H1 (cell line): ENCODE results near the gene APOL4. TPM values are rescaled to one million over a fixed set of nuclear protein-coding genes. Genes with fewer than 3 reads are reported as not detected.

Experiments
- CTCF ChIA-PET: fragments of 300-600 bp; sonication (Branson Sonifier 250); formaldehyde crosslinking; loops from one replicate; lab custom pipeline; 2021; ENCODE audit not compliant: partially characterized antibody; lab: Charles Lee
- POLR2A ChIA-PET: fragments of 300-600 bp; sonication (Branson Sonifier 250); formaldehyde crosslinking; loops from one replicate; lab custom pipeline; 2021; ENCODE audit warnings: inconsistent platforms; ENCODE audit not compliant: partially characterized antibody; lab: Charles Lee
- DNase-seq, 2 experiments: peaks; one replicate each; pipeline versions ENCODE4 v3.0.0 to v3.0.0-alpha.2; 2010 to 2022; ENCODE audit warnings: low spot score in 2 of 2, low read depth in 1 of 2, mixed read lengths in 1 of 2
- FAIRE-seq: peaks from 2 replicates; lab custom pipeline; 2011; peaks lifted over from hg19 to GRCh38; lab: Jason Lieb, UNC
- H2AFZ ChIP-seq: 2 replicates; pipeline ENCODE4 v1.8.1; 2012; ENCODE audit warnings: low read length, inconsistent platforms
- H2AK5ac ChIP-seq: 2 replicates; pipeline ENCODE4 v1.6.1; 2013; ENCODE audit warnings: low read depth, low read length
- H2BK120ac ChIP-seq: replicated peaks from 2 replicates; pipeline ENCODE3; 2013; ENCODE audit warnings: low read depth, low read length, inconsistent platforms
- H2BK12ac ChIP-seq: 2 replicates; pipeline ENCODE4 v1.6.1; 2013; ENCODE audit warnings: low read depth, low read length
- H2BK15ac ChIP-seq: 2 replicates; pipeline ENCODE4 v1.6.1; 2013; ENCODE audit warnings: low read length
- H2BK20ac ChIP-seq: 2 replicates; pipeline ENCODE4 v1.6.1; 2013; ENCODE audit warnings: low read length
- H2BK5ac ChIP-seq: 2 replicates; pipeline ENCODE4 v1.6.1; 2013; ENCODE audit warnings: low read depth, low read length
- H3K14ac ChIP-seq: 2 replicates; pipeline ENCODE4 v1.6.1; 2013; ENCODE audit warnings: inconsistent platforms; ENCODE audit not compliant: insufficient read length
- H3K18ac ChIP-seq: 2 replicates; pipeline ENCODE4 v1.6.1; 2013; ENCODE audit warnings: low read length; ENCODE audit errors: extremely low read depth
- H3K23ac ChIP-seq: 2 replicates; pipeline ENCODE4 v1.6.1; 2013; ENCODE audit warnings: inconsistent platforms; ENCODE audit not compliant: insufficient read length
- H3K23me2 ChIP-seq: 2 replicates; pipeline ENCODE4 v1.6.1; 2013; ENCODE audit warnings: low read depth, low read length
- H3K27ac ChIP-seq: 2 replicates; pipeline ENCODE4 v1.6.1; 2011; ENCODE audit warnings: low read depth, low read length, inconsistent platforms
- H3K27me3 ChIP-seq, 4 experiments: replicated peaks in 1 of 4; 1 replicate in 1 of 4; 2 replicates in 3 of 4; pipeline versions ENCODE4 v1.6.1 to v1.8.1; 2011 to 2013; ENCODE audit warnings: low read length in 3 of 4, mild to moderate bottlenecking in 3 of 4, inconsistent platforms in 2 of 4, mixed read lengths in 2 of 4, moderate library complexity in 1 of 4; ENCODE audit not compliant: control insufficient read depth in 3 of 4, insufficient read depth in 3 of 4; ENCODE audit errors: extremely low read depth in 1 of 4
- H3K36me3 ChIP-seq, 4 experiments: 2 replicates each; pipeline versions ENCODE4 v1.6.1 to v1.8.1; 2011 to 2013; ENCODE audit warnings: mild to moderate bottlenecking in 4 of 4, low read length in 3 of 4, moderate library complexity in 2 of 4, control low read depth in 1 of 4, inconsistent platforms in 1 of 4; ENCODE audit not compliant: insufficient read depth in 4 of 4, control insufficient read depth in 2 of 4
- H3K4ac ChIP-seq: replicated peaks from 2 replicates; pipeline ENCODE3; 2013; ENCODE audit warnings: low read length, low read depth, mixed read lengths, inconsistent platforms; ENCODE audit not compliant: insufficient read length
- H3K4me1 ChIP-seq, 4 experiments: replicated peaks in 1 of 4; 1 replicate in 1 of 4; 2 replicates in 3 of 4; pipeline versions ENCODE4 v1.6.1 to v1.8.1; 2011 to 2013; ENCODE audit warnings: low read length in 3 of 4, inconsistent platforms in 2 of 4, mixed read lengths in 1 of 4; ENCODE audit not compliant: insufficient read depth in 4 of 4, control insufficient read depth in 3 of 4
- H3K4me2 ChIP-seq, 2 experiments: 2 replicates each; pipeline versions ENCODE4 v1.6.1 to v1.8.1; 2011 to 2013; ENCODE audit warnings: low read depth in 2 of 2, low read length in 2 of 2, control low read depth in 1 of 2, inconsistent platforms in 1 of 2, mild to moderate bottlenecking in 1 of 2; ENCODE audit not compliant: insufficient read depth in 1 of 2
- H3K4me3 ChIP-seq, 4 experiments: fragments of 200-600, 300-600 bp in 1 of 4; sonication (generic), shearing (Covaris generic), sonication (Bioruptor Twin) in 1 of 4; 2 replicates each; pipeline versions ENCODE4 v1.5.1 to v1.8.1; 2011 to 2016; ENCODE audit warnings: low read length in 4 of 4, low read depth in 3 of 4, control low read depth in 2 of 4, inconsistent platforms in 2 of 4, mild to moderate bottlenecking in 2 of 4, mixed read lengths in 1 of 4, moderate library complexity in 1 of 4; ENCODE audit not compliant: insufficient read depth in 2 of 4; ENCODE audit errors: extremely low read depth in 1 of 4
- H3K56ac ChIP-seq: replicated peaks from 2 replicates; pipeline ENCODE3; 2013; ENCODE audit warnings: low read depth, mild to moderate bottlenecking, mixed read lengths, low read length, inconsistent platforms; ENCODE audit not compliant: insufficient read length
- H3K79me1 ChIP-seq: 2 replicates; pipeline ENCODE4 v1.6.1; 2013; ENCODE audit warnings: low read depth, low read length, control low read depth
- H3K79me2 ChIP-seq, 2 experiments: 2 replicates each; pipeline versions ENCODE4 v1.6.1 to v1.8.1; 2012 to 2013; ENCODE audit warnings: low read length in 2 of 2, mild to moderate bottlenecking in 2 of 2, inconsistent platforms in 1 of 2; ENCODE audit not compliant: insufficient read depth in 2 of 2, control insufficient read depth in 1 of 2
- H3K9ac ChIP-seq, 4 experiments: replicated peaks in 1 of 4; 1 replicate in 1 of 4; 2 replicates in 3 of 4; pipeline versions ENCODE4 v1.6.1 to v1.8.1; 2011 to 2013; ENCODE audit warnings: low read depth in 3 of 4, low read length in 3 of 4, control low read depth in 2 of 4, mild to moderate bottlenecking in 2 of 4, moderate library complexity in 2 of 4, inconsistent platforms in 1 of 4; ENCODE audit errors: extremely low read depth in 1 of 4
- H3K9me3 ChIP-seq, 2 experiments: 2 replicates each; pipeline versions ENCODE4 v1.6.1 to v1.8.1; 2012 to 2013; ENCODE audit warnings: mild to moderate bottlenecking in 2 of 2, moderate library complexity in 2 of 2, control low read depth in 1 of 2, inconsistent platforms in 1 of 2, low read depth in 1 of 2, low read length in 1 of 2, mixed read lengths in 1 of 2; ENCODE audit not compliant: insufficient read depth in 2 of 2
- H4K20me1 ChIP-seq, 2 experiments: replicated peaks in 1 of 2; 2 replicates each; pipeline versions ENCODE3 to v1.8.1; 2011 to 2013; ENCODE audit warnings: inconsistent platforms in 2 of 2, low read length in 2 of 2, mild to moderate bottlenecking in 1 of 2; ENCODE audit not compliant: insufficient read depth in 2 of 2, control insufficient read depth in 1 of 2
- H4K5ac ChIP-seq: 2 replicates; pipeline ENCODE4 v1.6.1; 2013; ENCODE audit warnings: low read length, low read depth, mixed read lengths, inconsistent platforms; ENCODE audit not compliant: insufficient read length
- H4K8ac ChIP-seq: 2 replicates; pipeline ENCODE4 v1.8.0; 2013; ENCODE audit warnings: mild to moderate bottlenecking, moderate library complexity, low read length, inconsistent platforms; ENCODE audit not compliant: insufficient read depth; ENCODE audit errors: extremely low read depth
- H4K91ac ChIP-seq: replicated peaks from 2 replicates; pipeline ENCODE3; 2013; ENCODE audit warnings: low read length, mixed read lengths, inconsistent platforms; ENCODE audit not compliant: insufficient read length
- ASH2L ChIP-seq: fragments of 200-600, 300-600 bp; sonication (generic); IDR thresholded peaks from one replicate; pipeline ENCODE4 v1.7.1; 2017; ENCODE audit warnings: low read length
- CBX8 ChIP-seq: fragments of 300-800, 300-1000 bp; sonication (generic); IDR thresholded peaks from 2 replicates; pipeline ENCODE4 v1.7.1; 2016; ENCODE audit warnings: low read depth, low read length, borderline replicate concordance
- RBBP5 ChIP-seq: IDR thresholded peaks from 2 replicates; pipeline ENCODE4 v1.7.1; 2012; ENCODE audit warnings: low read depth, mild to moderate bottlenecking, inconsistent platforms, low read length, moderate library complexity, borderline replicate concordance
- SIN3A ChIP-seq, 2 experiments: IDR thresholded peaks in 1 of 2; conservative IDR thresholded peaks in 1 of 2; 2 replicates each; pipeline ENCODE4 v1.6.1; 2011 to 2012; ENCODE audit warnings: low read length in 2 of 2, improper control_type of control experiment in 1 of 2, low read depth in 1 of 2, mild to moderate bottlenecking in 1 of 2
- TBP ChIP-seq: IDR thresholded peaks from 2 replicates; pipeline ENCODE4 v1.6.1; 2011; ENCODE audit warnings: low read depth, low read length, improper control_type of control experiment
- TCF12 ChIP-seq: IDR thresholded peaks from 2 replicates; pipeline ENCODE4 v1.6.1; 2011; ENCODE audit warnings: low read depth, mild to moderate bottlenecking, low read length
- ZNF274 ChIP-seq: IDR thresholded peaks from 2 replicates; pipeline ENCODE4 v1.7.0; 2012; ENCODE audit warnings: low read length, borderline replicate concordance; ENCODE audit errors: extremely low read depth
- WGBS, 2 experiments: shearing (Covaris generic) in 1 of 2; methylation state at CpG; one replicate each; pipeline versions ENCODE4 v1.1.6 to v1.1.7; 2013 to 2015; ENCODE audit warnings: low lambda C conversion rate in 2 of 2, mixed read lengths in 2 of 2, inconsistent platforms in 1 of 2, low coverage in 1 of 2, missing lambda C conversion rate in 1 of 2; ENCODE audit not compliant: insufficient replicate concordance in 2 of 2, insufficient coverage in 1 of 2, insufficient read length in 1 of 2; ENCODE audit errors: extremely low coverage in 1 of 2, missing lambda C conversion rate in 1 of 2; 5-methylcytosine and 5-hydroxymethylcytosine counted together
- polyA plus RNA-seq, 7 experiments: library from polyadenylated mRNA; depleted of rRNA in 3 of 7; stranded (reverse) in 5 of 7; unstranded in 2 of 7; fragments of >200 nt in 5 of 7; fragments of 200-250 nt in 2 of 7; gene quantifications; 1 replicate in 5 of 7; 2 replicates in 1 of 7; 4 replicates in 1 of 7; pipeline versions ENCODE4 v1.2.1 to v1.2.3, GENCODE V29; 2011 to 2013; ENCODE audit warnings: missing spikeins in 2 of 7, mixed read lengths in 2 of 7
- total RNA-seq: library from RNA; stranded (reverse); fragmentation: NEBNext Ultra II Directional; extraction: Animal tissue kit (Norgen Biotek cat#: 25700); gene quantifications from 2 replicates; pipeline ENCODE4 v1.2.1, GENCODE V29; 2021

Gene APOL4
- total and polyA plus RNA-seq, 2 of the 8 experiments (the other 6 are each of a cell fraction or from before 2014, with no cell fraction given), result 0.02 TPM; not detected in 1

- Histone ChIP-seq H3K4me2 (no peak overlapping the region; a peak in 1 of 4 replicates), H4K20me1 (no peaks in the 10 kb centered on the region), H3K4ac (no peak overlapping the region), H2BK5ac (no peak overlapping the region), H3K9ac (no peak overlapping the region), H3K27ac (no peak overlapping the region), H3K23me2 (peaks cover 3% of the 10 kb centered on the region), H3K36me3 (no peaks in the 10 kb centered on the region; a peak in 1 of 8 replicates), H4K8ac (peak overlapping the region; percentile 18; the same call in 1 of the 2 replicates), H2BK15ac (no peak overlapping the region), H2BK12ac (no peak overlapping the region), H3K79me2 (peaks cover 0 to 5% of the 10 kb centered on the region in 2 experiments; a peak in 1 of 4 replicates), H3K27me3 (no peaks in the 10 kb centered on the region), H3K79me1 (no peaks in the 10 kb centered on the region), H3K56ac (no peak overlapping the region), H3K18ac (no peak overlapping the region), H3K14ac (no peak overlapping the region), H3K4me3 (no peak overlapping the region), H3K9me3 (no peaks in the 10 kb centered on the region), H3K4me1 (peaks cover 0 to 14% (median 9%) of the 10 kb centered on the region in 4 experiments; a peak in 6 of 7 replicates), H3K23ac (no peak overlapping the region), H4K91ac (no peak overlapping the region), H2AFZ (no peak overlapping the region), H2AK5ac (no peak overlapping the region), H2BK20ac (no peak overlapping the region), H4K5ac (no peak overlapping the region)
- WGBS, 2 experiments, result 80% methylated on average over 14 of the region's 14 CpGs; no CpG with 5 or more reads in 1 of the 2 experiments
- DNase-seq (no peak), FAIRE-seq (no peak)
- ChIA-PET CTCF (interaction anchor here (0.8 to 5.0 kb wide), 15 partner anchors 11 to 65 kb away, joined by 3 to 30 read pairs (median 5); partner anchors contain the start of gene APOL1), POLR2A (interaction anchor here (1.5 kb wide), 1 partner anchor 28 kb away, joined by 3 read pairs; no protein-coding TSS in a partner anchor)
- TF ChIP-seq TCF12 (no peak), ASH2L (no peak), CBX8 (no peak), ZNF274 (no peak), TBP (no peak), RBBP5 (no peak), SIN3A (conservative IDR thresholded peaks at IDR 0.05 in 1 of 2, IDR thresholded peaks at IDR 0.05 in 1 of 2; ENCODE audit: low read depth in 1 of 2, low read length in 2 of 2) (no peak)
- TF ChIP-seq, all 59 proteins: peak for 0
- no peak overlapping the region for H2BK120ac ChIP-seq
These were observed 35.0 kb upstream of the APOL4 start for GRCh38 chr22:36236388-36237319.
